HEK293 (cell line): ENCODE data around the gene CIRBP.

Experiments
- BCL11A ChIP-seq: fragments of 450-650 bp; formaldehyde crosslinking; IDR thresholded peaks from 2 replicates; pipeline ENCODE4 v1.5.1; 2016; ENCODE audit warnings: low read depth, missing biosample characterization, missing genetic modification characterization
- GFI1B ChIP-seq: fragments of 450-650 bp; formaldehyde crosslinking; IDR thresholded peaks from 2 replicates; pipeline ENCODE4 v1.5.1; 2016; ENCODE audit warnings: missing biosample characterization, missing genetic modification characterization
- GLI4 ChIP-seq: fragments of 450-650 bp; formaldehyde crosslinking; IDR thresholded peaks from 2 replicates; pipeline ENCODE4 v1.5.1; 2016; ENCODE audit warnings: missing biosample characterization, missing genetic modification characterization
- GLIS1 ChIP-seq: fragments of 450-650 bp; formaldehyde crosslinking; IDR thresholded peaks from 2 replicates; pipeline ENCODE4 v1.5.1; 2016; ENCODE audit warnings: missing biosample characterization, missing genetic modification characterization
- IKZF3 ChIP-seq: fragments of 450-650 bp; IDR thresholded peaks from 2 replicates; pipeline ENCODE4 v1.5.0; 2018; ENCODE audit warnings: missing biosample characterization, mild to moderate bottlenecking, missing genetic modification characterization, moderate library complexity
- KLF10 ChIP-seq: fragments of 450-650 bp; IDR thresholded peaks from 2 replicates; pipeline ENCODE4 v1.5.1; 2018; ENCODE audit warnings: missing biosample characterization, mild to moderate bottlenecking, missing genetic modification characterization
- KLF8 ChIP-seq: fragments of 450-650 bp; formaldehyde crosslinking; IDR thresholded peaks from 2 replicates; pipeline ENCODE4 v1.5.1; 2016; ENCODE audit warnings: missing biosample characterization, missing genetic modification characterization
- PRDM10 ChIP-seq: fragments of 450-650 bp; formaldehyde crosslinking; IDR thresholded peaks from 2 replicates; pipeline ENCODE4 v1.5.1; 2016; ENCODE audit warnings: missing biosample characterization, missing genetic modification characterization
- REPIN1 ChIP-seq: fragments of 450-650 bp; formaldehyde crosslinking; IDR thresholded peaks from 2 replicates; pipeline ENCODE4 v1.5.1; 2017; ENCODE audit warnings: missing biosample characterization, missing genetic modification characterization, low read depth
- SP7 ChIP-seq: fragments of 450-650 bp; formaldehyde crosslinking; IDR thresholded peaks from 2 replicates; pipeline ENCODE4 v1.5.1; 2016; ENCODE audit warnings: missing biosample characterization, missing genetic modification characterization
- ZBTB1 ChIP-seq: fragments of 450-650 bp; formaldehyde crosslinking; IDR thresholded peaks from 2 replicates; pipeline ENCODE4 v1.5.1; 2016; ENCODE audit warnings: missing biosample characterization, missing genetic modification characterization
- ZBTB44 ChIP-seq: fragments of 450-650 bp; IDR thresholded peaks from 2 replicates; pipeline ENCODE4 v1.5.1; 2018; ENCODE audit warnings: missing biosample characterization, mild to moderate bottlenecking, missing genetic modification characterization
- ZBTB48 ChIP-seq: fragments of 450-650 bp; formaldehyde crosslinking; IDR thresholded peaks from 2 replicates; pipeline ENCODE4 v1.5.1; 2016; ENCODE audit warnings: missing biosample characterization, missing genetic modification characterization
- ZNF133 ChIP-seq: fragments of 450-650 bp; formaldehyde crosslinking; IDR thresholded peaks from 2 replicates; pipeline ENCODE4 v1.5.1; 2016; ENCODE audit warnings: missing biosample characterization, missing genetic modification characterization
- ZNF157 ChIP-seq: fragments of 450-650 bp; formaldehyde crosslinking; IDR thresholded peaks from 2 replicates; pipeline ENCODE4 v1.5.1; 2016; ENCODE audit warnings: missing biosample characterization, missing genetic modification characterization
- ZNF48 ChIP-seq: fragments of 450-650 bp; formaldehyde crosslinking; IDR thresholded peaks from 2 replicates; pipeline ENCODE4 v1.5.1; 2016; ENCODE audit warnings: missing biosample characterization, missing genetic modification characterization
- ZNF514 ChIP-seq: fragments of 450-650 bp; formaldehyde crosslinking; IDR thresholded peaks from 2 replicates; pipeline ENCODE4 v1.5.1; 2016; ENCODE audit warnings: missing biosample characterization, missing genetic modification characterization
- ZNF555 ChIP-seq: fragments of 450-650 bp; formaldehyde crosslinking; conservative IDR thresholded peaks from 2 replicates; pipeline ENCODE4 v1.5.1; 2017; ENCODE audit warnings: missing biosample characterization, mild to moderate bottlenecking, missing genetic modification characterization, inconsistent platforms
- ZNF600 ChIP-seq: fragments of 450-650 bp; formaldehyde crosslinking; IDR thresholded peaks from 2 replicates; pipeline ENCODE4 v1.5.1; 2016; ENCODE audit warnings: missing biosample characterization, missing genetic modification characterization
- ZNF639 ChIP-seq: fragments of 450-650 bp; formaldehyde crosslinking; IDR thresholded peaks from 2 replicates; pipeline ENCODE4 v1.5.1; 2016; ENCODE audit warnings: missing biosample characterization, missing genetic modification characterization
- ZNF660 ChIP-seq: fragments of 450-650 bp; IDR thresholded peaks from 2 replicates; pipeline ENCODE4 v1.5.1; 2018; ENCODE audit warnings: missing biosample characterization, mild to moderate bottlenecking, missing genetic modification characterization
- ZNF664 ChIP-seq: fragments of 450-650 bp; formaldehyde crosslinking; IDR thresholded peaks from 2 replicates; pipeline ENCODE4 v1.5.1; 2016; ENCODE audit warnings: missing biosample characterization, missing genetic modification characterization
- ZNF701 ChIP-seq: fragments of 450-650 bp; formaldehyde crosslinking; IDR thresholded peaks from 2 replicates; pipeline ENCODE4 v1.5.1; 2016; ENCODE audit warnings: missing biosample characterization, missing genetic modification characterization
- ZNF747 ChIP-seq: fragments of 450-650 bp; formaldehyde crosslinking; IDR thresholded peaks from 2 replicates; pipeline ENCODE4 v1.5.1; 2016; ENCODE audit warnings: missing biosample characterization, missing genetic modification characterization
- ZNF76 ChIP-seq: fragments of 450-650 bp; formaldehyde crosslinking; IDR thresholded peaks from 2 replicates; pipeline ENCODE4; 2016; ENCODE audit warnings: low read depth, missing biosample characterization, missing genetic modification characterization, borderline replicate concordance
- TF ChIP-seq, protein P1 (sequence below): fragments of 450-650 bp; formaldehyde crosslinking; IDR thresholded peaks from 2 replicates; pipeline ENCODE4 v1.5.1; 2016; ENCODE audit warnings: missing biosample characterization, missing genetic modification characterization
- TF ChIP-seq, protein P2 (sequence below): fragments of 450-650 bp; formaldehyde crosslinking; IDR thresholded peaks from 2 replicates; pipeline ENCODE4 v1.5.1; 2016; ENCODE audit warnings: missing biosample characterization, missing genetic modification characterization, low read depth
- TF ChIP-seq, protein P3 (sequence below): fragments of 450-650 bp; formaldehyde crosslinking; IDR thresholded peaks from 2 replicates; pipeline ENCODE4 v1.5.1; 2016; ENCODE audit warnings: missing biosample characterization, missing genetic modification characterization
- TF ChIP-seq, protein P4 (sequence below): IDR thresholded peaks from 2 replicates; pipeline ENCODE4 v1.6.1; 2011; ENCODE audit warnings: mild to moderate bottlenecking, low read depth, low read length, borderline replicate concordance

The CIRBP gene

DNA sequence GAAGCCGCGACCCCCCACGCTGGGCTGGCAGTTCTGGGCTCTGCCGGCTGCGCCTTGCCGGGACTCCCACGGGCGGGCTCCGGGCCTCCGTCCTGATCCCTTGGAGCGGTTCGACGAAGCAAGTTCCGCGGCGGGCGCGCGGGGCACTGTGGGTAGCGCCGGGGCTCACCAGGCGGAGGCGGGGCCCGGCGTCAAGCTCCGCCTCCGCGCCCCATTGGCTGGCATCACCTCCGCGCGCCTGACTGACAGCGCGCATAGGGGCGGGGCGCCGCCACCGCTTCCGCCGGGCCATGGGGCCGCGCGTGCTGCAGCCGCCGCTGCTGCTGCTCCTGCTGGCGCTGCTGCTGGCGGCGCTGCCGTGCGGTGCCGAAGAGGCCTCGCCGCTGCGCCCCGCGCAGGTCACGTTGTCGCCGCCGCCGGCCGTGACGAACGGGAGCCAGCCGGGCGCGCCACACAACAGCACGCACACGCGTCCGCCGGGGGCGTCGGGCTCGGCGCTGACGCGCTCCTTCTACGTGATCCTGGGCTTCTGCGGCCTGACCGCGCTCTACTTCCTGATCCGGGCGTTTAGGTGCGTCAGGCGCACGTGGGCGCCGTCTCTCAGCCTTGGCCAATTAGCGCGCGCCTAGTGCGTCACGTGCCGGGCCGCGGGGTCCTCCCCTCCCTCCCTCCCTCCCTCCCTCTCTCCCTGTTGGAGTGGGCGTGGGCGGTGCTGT, 6.3 kb downstream of the CIRBP start, which contains the start of gene FAM174C (continued):
- TF ChIP-seq PRDM10 (tag by site-specific recombination) (no peak; the same call in 1 of the 2 replicates), IKZF3 (tag by site-specific recombination) (peak; percentile 87), ZBTB44 (tag by site-specific recombination) (peak; percentile 88), GLI4 (tag by site-specific recombination) (no peak), REPIN1 (no peak), ZNF133 (tag by site-specific recombination) (no peak), GFI1B (tag by site-specific recombination) (no peak), ZNF747 (no peak), BCL11A (tag by site-specific recombination) (0 out of 2 replicates have a peak, but pooled peaks have one; percentile 38), ZNF514 (tag by site-specific recombination) (no peak), ZNF639 (tag by site-specific recombination) (0 out of 2 replicates have a peak, but pooled peaks have one; percentile 1), ZNF660 (tag by site-specific recombination) (peak; percentile 70), ZBTB48 (tag by site-specific recombination) (peak; percentile 98), ZNF76 (tag by site-specific recombination) (peak; percentile 94), ZNF664 (tag by site-specific recombination) (no peak), ZNF600 (tag by site-specific recombination) (peak; percentile 4; the same call in 1 of the 2 replicates), ZNF48 (tag by site-specific recombination) (no peak), ZNF701 (no peak), KLF10 (tag by site-specific recombination) (peak; percentile 17; the same call in 1 of the 2 replicates), KLF8 (tag by site-specific recombination) (no peak; the same call in 1 of the 2 replicates), ZNF555 (tag by site-specific recombination) (no peak), ZNF157 (tag by site-specific recombination) (no peak), GLIS1 (tag by site-specific recombination) (0 out of 2 replicates have a peak, but pooled peaks have one; percentile 88), ZBTB1 (0 out of 2 replicates have a peak, but pooled peaks have one; percentile 21), SP7 (peak; percentile 16)
- TF ChIP-seq, protein P1, sequence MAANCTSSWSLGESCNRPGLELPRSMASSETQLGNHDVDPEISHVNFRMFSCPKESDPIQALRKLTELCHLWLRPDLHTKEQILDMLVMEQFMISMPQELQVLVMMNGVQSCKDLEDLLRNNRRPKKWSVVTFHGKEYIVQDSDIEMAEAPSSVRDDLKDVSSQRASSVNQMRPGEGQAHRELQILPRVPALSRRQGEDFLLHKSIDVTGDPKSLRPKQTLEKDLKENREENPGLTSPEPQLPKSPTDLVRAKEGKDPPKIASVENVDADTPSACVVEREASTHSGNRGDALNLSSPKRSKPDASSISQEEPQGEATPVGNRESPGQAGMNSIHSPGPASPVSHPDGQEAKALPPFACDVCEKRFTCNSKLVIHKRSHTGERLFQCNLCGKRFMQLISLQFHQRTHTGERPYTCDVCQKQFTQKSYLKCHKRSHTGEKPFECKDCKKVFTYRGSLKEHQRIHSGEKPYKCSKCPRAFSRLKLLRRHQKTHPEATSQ (tag by site-specific recombination): no peak; the same call in 1 of the 2 replicates
- TF ChIP-seq, protein P2, sequence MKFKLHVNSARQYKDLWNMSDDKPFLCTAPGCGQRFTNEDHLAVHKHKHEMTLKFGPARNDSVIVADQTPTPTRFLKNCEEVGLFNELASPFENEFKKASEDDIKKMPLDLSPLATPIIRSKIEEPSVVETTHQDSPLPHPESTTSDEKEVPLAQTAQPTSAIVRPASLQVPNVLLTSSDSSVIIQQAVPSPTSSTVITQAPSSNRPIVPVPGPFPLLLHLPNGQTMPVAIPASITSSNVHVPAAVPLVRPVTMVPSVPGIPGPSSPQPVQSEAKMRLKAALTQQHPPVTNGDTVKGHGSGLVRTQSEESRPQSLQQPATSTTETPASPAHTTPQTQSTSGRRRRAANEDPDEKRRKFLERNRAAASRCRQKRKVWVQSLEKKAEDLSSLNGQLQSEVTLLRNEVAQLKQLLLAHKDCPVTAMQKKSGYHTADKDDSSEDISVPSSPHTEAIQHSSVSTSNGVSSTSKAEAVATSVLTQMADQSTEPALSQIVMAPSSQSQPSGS: no peak
- TF ChIP-seq, protein P3, sequence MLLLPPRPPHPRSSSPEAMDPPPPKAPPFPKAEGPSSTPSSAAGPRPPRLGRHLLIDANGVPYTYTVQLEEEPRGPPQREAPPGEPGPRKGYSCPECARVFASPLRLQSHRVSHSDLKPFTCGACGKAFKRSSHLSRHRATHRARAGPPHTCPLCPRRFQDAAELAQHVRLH (tag by site-specific recombination): no peak
- TF ChIP-seq, protein P4, sequence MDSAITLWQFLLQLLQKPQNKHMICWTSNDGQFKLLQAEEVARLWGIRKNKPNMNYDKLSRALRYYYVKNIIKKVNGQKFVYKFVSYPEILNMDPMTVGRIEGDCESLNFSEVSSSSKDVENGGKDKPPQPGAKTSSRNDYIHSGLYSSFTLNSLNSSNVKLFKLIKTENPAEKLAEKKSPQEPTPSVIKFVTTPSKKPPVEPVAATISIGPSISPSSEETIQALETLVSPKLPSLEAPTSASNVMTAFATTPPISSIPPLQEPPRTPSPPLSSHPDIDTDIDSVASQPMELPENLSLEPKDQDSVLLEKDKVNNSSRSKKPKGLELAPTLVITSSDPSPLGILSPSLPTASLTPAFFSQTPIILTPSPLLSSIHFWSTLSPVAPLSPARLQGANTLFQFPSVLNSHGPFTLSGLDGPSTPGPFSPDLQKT: peak; percentile 70; the same call in 1 of the 2 replicates
